Gastroesophageal sphincter (tissue), 4 donors: ENCODE results near the gene HBA2. TPM values are rescaled to one million over a fixed set of nuclear protein-coding genes. Genes with fewer than 3 reads are reported as not detected.
"Not testable (repeated sequence)": the region's sequence is repeated elsewhere in the genome, so short reads cannot be mapped to it uniquely, and the experiment has no call there.

ENCODE experiments used
- ATAC-seq: fragments of 150-250 bp; one replicate; pipeline ENCODE4 v1.9.1; 2016; ENCODE audit warnings: mild to moderate bottlenecking, moderate library complexity
- H3K27ac ChIP-seq, 4 donors: fragments of 200-600 bp; sonication (generic) in 3 of 4; 1 replicate in 3 of 4; 2 replicates in 1 of 4; pipeline ENCODE4 v1.5.1; 2016 to 2019
- H3K27me3 ChIP-seq: fragments of 200-600 bp; sonication (generic); one replicate; pipeline ENCODE4 v1.5.1; 2019
- H3K36me3 ChIP-seq, 2 donors: fragments of 200-600 bp; sonication (generic); one replicate each; pipeline ENCODE4 v1.5.1; 2019; ENCODE audit warnings: control low read depth in 1 of 2
- H3K4me1 ChIP-seq, 3 donors: fragments of 200-600 bp; sonication (generic); 1 replicate in 2 of 3; 2 replicates in 1 of 3; pipeline ENCODE4 v1.5.1; 2016 to 2019; ENCODE audit warnings: control low read depth in 2 of 3
- H3K4me3 ChIP-seq, 2 donors: fragments of 200-600 bp; sonication (generic); one replicate each; pipeline ENCODE4 v1.5.1; 2019; ENCODE audit warnings: mild to moderate bottlenecking in 1 of 2, moderate library complexity in 1 of 2
- H3K9me3 ChIP-seq, 3 donors: fragments of 200-600 bp; sonication (generic); one replicate each; pipeline ENCODE4 v1.5.1; 2017 to 2019; ENCODE audit warnings: control low read depth in 2 of 3
- EP300 ChIP-seq: sonication (generic); formaldehyde crosslinking; IDR thresholded peaks from one replicate; pipeline ENCODE4 v1.6.1; 2017; ENCODE audit warnings: antibody characterized with exemption, mild to moderate bottlenecking
- POLR2A ChIP-seq, 2 donors: fragments of 450-650 bp; IDR thresholded peaks; one replicate each; pipeline ENCODE4 v1.6.1; 2017; ENCODE audit warnings: antibody characterized with exemption in 2 of 2, mild to moderate bottlenecking in 2 of 2, moderate library complexity in 1 of 2
- POLR2AphosphoS5 ChIP-seq: sonication (generic); formaldehyde crosslinking; IDR thresholded peaks from one replicate; pipeline ENCODE4 v1.6.1; 2017; ENCODE audit warnings: antibody characterized with exemption
- WGBS, 2 donors: methylation state at CpG; one replicate each; pipeline ENCODE4 v1.1.5; 2018; ENCODE audit warnings: low coverage in 1 of 2; 5-methylcytosine and 5-hydroxymethylcytosine counted together
- total RNA-seq, 4 donors: library from RNA; depleted of rRNA; stranded (reverse); fragments of >200 nt; gene quantifications; one replicate each; pipeline ENCODE4 v1.1.0, GENCODE V29; 2016
- TF ChIP-seq, protein P1 (sequence below), 4 experiments: fragments of 200-600 bp in 2 of 4; fragments of 450-650 bp in 2 of 4; sonication (generic) in 1 of 4; IDR thresholded peaks; one replicate each; pipeline ENCODE4 v1.5.1; 2017 to 2019; ENCODE audit warnings: antibody characterized with exemption in 4 of 4, mild to moderate bottlenecking in 2 of 4, moderate library complexity in 2 of 4

The HBA2 gene
- total RNA-seq, 4 donors from 2014 or later, result 40.9 to 72.6 (median 57.7) TPM; not detected in 1

DNA sequence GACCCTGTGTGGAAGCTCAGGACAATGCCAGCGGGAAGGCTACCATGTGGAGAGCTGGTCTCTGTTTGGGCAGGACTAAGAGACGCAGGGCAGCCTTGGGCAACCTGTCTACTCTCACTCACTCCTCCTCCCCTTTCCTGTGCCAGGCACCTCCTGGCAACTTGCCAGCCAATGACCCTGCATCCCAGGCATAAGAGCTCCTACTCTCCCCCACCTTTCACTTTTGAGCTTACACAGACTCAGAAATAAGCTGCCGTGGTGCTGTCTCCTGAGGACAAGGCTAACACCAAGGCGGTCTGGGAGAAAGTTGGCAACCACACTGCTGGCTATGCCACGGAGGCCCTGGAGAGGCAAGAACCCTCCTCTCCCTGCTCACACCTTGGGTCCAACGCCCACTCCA is 4.3 kb upstream of the HBA2 start:
- WGBS, 2 donors, result 30 to 57% methylated on average over 2 to 6 of the region's 6 CpGs
- Histone ChIP-seq H3K27me3 (peaks cover 74% of the 10 kb centered on the region), H3K9me3 (no peaks in the 10 kb centered on the region), H3K4me1 (peaks cover 0 to 23% (median 16%) of the 10 kb centered on the region in 3 donors), H3K36me3 (no peaks in the 10 kb centered on the region), H3K27ac (no peak overlapping the region), H3K4me3 (no peak overlapping the region)
- ATAC-seq, result no peak
- TF ChIP-seq, protein P1, sequence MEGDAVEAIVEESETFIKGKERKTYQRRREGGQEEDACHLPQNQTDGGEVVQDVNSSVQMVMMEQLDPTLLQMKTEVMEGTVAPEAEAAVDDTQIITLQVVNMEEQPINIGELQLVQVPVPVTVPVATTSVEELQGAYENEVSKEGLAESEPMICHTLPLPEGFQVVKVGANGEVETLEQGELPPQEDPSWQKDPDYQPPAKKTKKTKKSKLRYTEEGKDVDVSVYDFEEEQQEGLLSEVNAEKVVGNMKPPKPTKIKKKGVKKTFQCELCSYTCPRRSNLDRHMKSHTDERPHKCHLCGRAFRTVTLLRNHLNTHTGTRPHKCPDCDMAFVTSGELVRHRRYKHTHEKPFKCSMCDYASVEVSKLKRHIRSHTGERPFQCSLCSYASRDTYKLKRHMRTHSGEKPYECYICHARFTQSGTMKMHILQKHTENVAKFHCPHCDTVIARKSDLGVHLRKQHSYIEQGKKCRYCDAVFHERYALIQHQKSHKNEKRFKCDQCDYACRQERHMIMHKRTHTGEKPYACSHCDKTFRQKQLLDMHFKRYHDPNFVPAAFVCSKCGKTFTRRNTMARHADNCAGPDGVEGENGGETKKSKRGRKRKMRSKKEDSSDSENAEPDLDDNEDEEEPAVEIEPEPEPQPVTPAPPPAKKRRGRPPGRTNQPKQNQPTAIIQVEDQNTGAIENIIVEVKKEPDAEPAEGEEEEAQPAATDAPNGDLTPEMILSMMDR (IDR thresholded peaks at IDR 0.05), result no peak
- TF ChIP-seq EP300, result no peak
- no peak for TF ChIP-seq POLR2AphosphoS5
- no peak for TF ChIP-seq POLR2A (IDR thresholded peaks at IDR 0.05)

DNA sequence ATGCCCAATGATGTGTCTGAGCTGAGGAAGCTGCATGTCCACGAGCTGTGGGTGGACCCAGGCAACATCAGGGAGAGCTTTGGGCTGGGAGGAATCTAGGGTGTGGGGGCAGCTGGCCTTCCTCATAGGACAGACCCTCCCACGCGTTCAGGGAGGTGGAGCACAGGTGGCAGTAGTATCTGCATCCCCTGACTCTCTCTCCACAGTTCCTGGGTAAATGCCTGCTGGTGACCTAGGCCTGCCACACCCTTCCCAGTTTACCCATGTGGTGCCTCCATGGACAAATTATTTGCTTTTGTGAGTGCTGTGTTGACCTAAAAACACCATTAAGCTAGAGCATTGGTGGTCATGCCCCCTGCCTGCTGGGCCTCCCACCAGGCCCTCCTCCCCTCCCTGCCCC is 3.7 kb upstream of the HBA2 start:
- whole genome bisulfite sequencing, 2 donors, result 0 to 67% methylated on average over 1 to 2 of the region's 3 CpGs
- Histone ChIP-seq H3K27me3 (peaks cover 79% of the 10 kb centered on the region), H3K27ac (no peak overlapping the region), H3K4me3 (no peak overlapping the region), H3K9me3 (no peaks in the 10 kb centered on the region), H3K4me1 (peaks cover 0 to 24% (median 16%) of the 10 kb centered on the region in 3 donors), H3K36me3 (no peaks in the 10 kb centered on the region)
- TF ChIP-seq EP300, result no peak
- no peak for TF ChIP-seq POLR2AphosphoS5
- TF ChIP-seq, protein P1 (IDR thresholded peaks at IDR 0.05), result no peak
- no peak for TF ChIP-seq POLR2A (IDR thresholded peaks at IDR 0.05)
- no peak for ATAC-seq

DNA sequence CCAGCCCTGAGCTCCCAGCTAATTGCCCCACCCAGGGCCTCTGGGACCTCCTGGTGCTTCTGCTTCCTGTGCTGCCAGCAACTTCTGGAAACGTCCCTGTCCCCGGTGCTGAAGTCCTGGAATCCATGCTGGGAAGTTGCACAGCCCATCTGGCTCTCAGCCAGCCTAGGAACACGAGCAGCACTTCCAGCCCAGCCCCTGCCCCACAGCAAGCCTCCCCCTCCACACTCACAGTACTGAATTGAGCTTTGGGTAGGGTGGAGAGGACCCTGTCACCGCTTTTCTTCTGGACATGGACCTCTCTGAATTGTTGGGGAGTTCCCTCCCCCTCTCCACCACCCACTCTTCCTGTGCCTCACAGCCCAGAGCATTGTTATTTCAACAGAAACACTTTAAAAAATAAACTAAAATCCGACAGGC is 2.6 kb upstream of the HBA2 start:
- not testable (repeated sequence) for H3K9me3 ChIP-seq, H3K27ac ChIP-seq, H3K4me3 ChIP-seq, H3K36me3 ChIP-seq
- Histone ChIP-seq H3K27me3 (peaks cover 86% of the 10 kb centered on the region), H3K4me1 (peaks cover 0 to 21% (median 14%) of the 10 kb centered on the region in 3 donors)
- WGBS, 2 donors, result 0 to 6% methylated on average over 2 to 3 of the region's 5 CpGs
- ATAC-seq, result peak; percentile 64

DNA sequence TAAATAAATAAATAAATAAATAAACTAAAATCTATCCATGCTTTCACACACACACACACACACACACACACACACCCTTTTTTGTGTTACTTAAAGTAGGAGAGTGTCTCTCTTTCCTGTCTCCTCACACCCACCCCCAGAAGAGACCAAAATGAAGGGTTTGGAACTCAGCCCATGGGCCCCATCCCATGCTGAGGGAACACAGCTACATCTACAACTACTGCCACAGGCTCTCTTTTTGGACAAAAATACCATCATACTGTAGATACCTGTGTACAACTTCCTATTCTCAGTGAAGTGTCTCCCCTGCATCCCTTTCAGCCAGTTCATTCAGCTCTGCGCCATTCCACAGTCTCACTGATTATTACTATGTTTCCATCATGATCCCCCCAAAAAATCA is 1.9 kb upstream of the HBA2 start:
- H3K27ac ChIP-seq, result no peak overlapping the region
- WGBS, 2 donors, result 0 to 48% methylated on average over 1 of the region's 1 CpG
- H3K36me3 ChIP-seq, result no peaks in the 10 kb centered on the region
- no peak overlapping the region for H3K4me3 ChIP-seq
- peaks cover 86% of the 10 kb centered on the region for H3K27me3 ChIP-seq
- TF ChIP-seq POLR2AphosphoS5 (no peak), POLR2A (IDR thresholded peaks at IDR 0.05) (no peak), EP300 (no peak)
- TF ChIP-seq, protein P1 (IDR thresholded peaks at IDR 0.05), result no peak
- ATAC-seq, result no peak
- peaks cover 0 to 16% (median 7%) of the 10 kb centered on the region in 3 donors for H3K4me1 ChIP-seq
- H3K9me3 ChIP-seq, result no peaks in the 10 kb centered on the region

DNA sequence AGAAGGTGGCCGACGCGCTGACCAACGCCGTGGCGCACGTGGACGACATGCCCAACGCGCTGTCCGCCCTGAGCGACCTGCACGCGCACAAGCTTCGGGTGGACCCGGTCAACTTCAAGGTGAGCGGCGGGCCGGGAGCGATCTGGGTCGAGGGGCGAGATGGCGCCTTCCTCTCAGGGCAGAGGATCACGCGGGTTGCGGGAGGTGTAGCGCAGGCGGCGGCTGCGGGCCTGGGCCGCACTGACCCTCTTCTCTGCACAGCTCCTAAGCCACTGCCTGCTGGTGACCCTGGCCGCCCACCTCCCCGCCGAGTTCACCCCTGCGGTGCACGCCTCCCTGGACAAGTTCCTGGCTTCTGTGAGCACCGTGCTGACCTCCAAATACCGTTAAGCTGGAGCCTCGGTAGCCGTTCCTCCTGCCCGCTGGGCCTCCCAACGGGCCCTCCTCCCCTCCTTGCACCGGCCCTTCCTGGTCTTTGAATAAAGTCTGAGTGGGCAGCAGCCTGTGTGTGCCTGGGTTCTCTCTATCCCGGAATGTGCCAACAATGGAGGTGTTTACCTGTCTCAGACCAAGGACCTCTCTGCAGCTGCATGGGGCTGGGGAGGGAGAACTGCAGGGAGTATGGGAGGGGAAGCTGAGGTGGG is 657 bp downstream of the HBA2 start:
- H3K36me3 ChIP-seq, H3K27ac ChIP-seq, H3K9me3 ChIP-seq, ATAC-seq, H3K4me3 ChIP-seq: not testable (repeated sequence)
- WGBS, 2 donors, result no CpG with 5 or more reads among the region's 44 CpGs
- Histone ChIP-seq H3K27me3 (peaks cover 79% of the 10 kb centered on the region), H3K4me1 (peaks cover 0 to 16% (median 0%) of the 10 kb centered on the region in 3 donors)

DNA sequence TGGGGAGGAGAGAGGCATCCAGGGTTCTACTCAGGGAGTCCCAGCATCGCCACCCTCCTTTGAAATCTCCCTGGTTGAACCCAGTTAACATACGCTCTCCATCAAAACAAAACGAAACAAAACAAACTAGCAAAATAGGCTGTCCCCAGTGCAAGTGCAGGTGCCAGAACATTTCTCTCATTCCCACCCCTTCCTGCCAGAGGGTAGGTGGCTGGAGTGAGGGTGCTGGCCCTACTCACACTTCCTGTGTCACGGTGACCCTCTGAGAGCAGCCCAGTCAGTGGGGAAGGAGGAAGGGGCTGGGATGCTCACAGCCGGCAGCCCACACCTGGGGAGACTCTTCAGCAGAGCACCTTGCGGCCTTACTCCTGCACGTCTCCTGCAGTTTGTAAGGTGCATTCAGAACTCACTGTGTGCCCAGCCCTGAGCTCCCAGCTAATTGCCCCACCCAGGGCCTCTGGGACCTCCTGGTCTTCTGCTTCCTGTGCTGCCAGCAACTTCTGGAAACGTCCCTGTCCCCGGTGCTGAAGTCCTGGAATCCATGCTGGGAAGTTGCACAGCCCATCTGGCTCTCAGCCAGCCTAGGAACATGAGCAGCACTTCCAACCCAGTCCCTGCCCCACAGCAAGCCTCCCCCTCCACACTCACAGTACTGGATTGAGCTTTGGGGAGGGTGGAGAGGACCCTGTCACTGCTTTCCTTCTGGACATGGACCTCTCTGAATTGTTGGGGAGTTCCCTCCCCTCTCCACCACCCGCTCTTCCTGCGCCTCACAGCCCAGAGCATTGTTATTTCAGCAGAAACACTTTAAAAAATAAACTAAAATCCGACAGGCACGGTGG is 1.5 kb downstream of the HBA2 start:
- ATAC-seq, H3K27ac ChIP-seq, H3K4me3 ChIP-seq, H3K9me3 ChIP-seq, H3K36me3 ChIP-seq: not testable (repeated sequence)
- H3K27me3 ChIP-seq, result peaks cover 79% of the 10 kb centered on the region
- peaks cover 0 to 16% (median 0%) of the 10 kb centered on the region in 3 donors for H3K4me1 ChIP-seq
- WGBS, 2 donors, result no CpG with 5 or more reads among the region's 13 CpGs
